ENCODE data around the gene KPRP.

The KPRP gene

GRCh38 chr1:152774875-152775274 is 17.1 kb downstream of the KPRP start, which contains the start of gene LCE1F:
LCE1F (plus strand) TSS chr1:152775140; CDS start chr1:152776372, 1,232 bp downstream.
- no peaks in the 10 kb centered on the region for H3K4me1 ChIP-seq (ENCODE audit: control insufficient read depth, insufficient read depth, low read length)
- no peak within 1 kb of the TSS for H3K4me3 ChIP-seq (ENCODE audit: low read depth, low read length)
- no peaks in the 10 kb centered on the region for H3K36me3 ChIP-seq (ENCODE audit: control insufficient read depth in 2 of 2, insufficient read depth in 1 of 2, low read length in 2 of 2)
- H3K27ac ChIP-seq (ENCODE audit: extremely low read depth, low read depth, low read length): no peak within 1 kb of the TSS
- TF ChIP-seq MYNN (tag by site-specific recombination; IDR thresholded peaks at IDR 0.05; ENCODE audit: borderline replicate concordance): no peak
- no peak for TF ChIP-seq ZNF146 (tag by site-specific recombination; IDR thresholded peaks at IDR 0.05)
- TF ChIP-seq, protein P1, sequence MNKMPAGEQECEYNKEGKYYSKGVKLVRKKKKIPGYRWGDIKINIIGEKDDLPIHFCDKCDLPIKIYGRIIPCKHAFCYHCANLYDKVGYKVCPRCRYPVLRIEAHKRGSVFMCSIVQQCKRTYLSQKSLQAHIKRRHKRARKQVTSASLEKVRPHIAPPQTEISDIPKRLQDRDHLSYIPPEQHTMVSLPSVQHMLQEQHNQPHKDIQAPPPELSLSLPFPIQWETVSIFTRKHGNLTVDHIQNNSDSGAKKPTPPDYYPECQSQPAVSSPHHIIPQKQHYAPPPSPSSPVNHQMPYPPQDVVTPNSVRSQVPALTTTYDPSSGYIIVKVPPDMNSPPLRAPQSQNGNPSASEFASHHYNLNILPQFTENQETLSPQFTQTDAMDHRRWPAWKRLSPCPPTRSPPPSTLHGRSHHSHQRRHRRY (tag by site-specific recombination; IDR thresholded peaks at IDR 0.05): no peak
- no peak for TF ChIP-seq GLI2 (tag by site-specific recombination; IDR thresholded peaks at IDR 0.05; ENCODE audit: borderline replicate concordance, low read depth)
- TF ChIP-seq ZNF138 (tag by site-specific recombination; IDR thresholded peaks at IDR 0.05; ENCODE audit: borderline replicate concordance): no peak
- no peak for TF ChIP-seq ZNF76 (tag by site-specific recombination; IDR thresholded peaks at IDR 0.05; ENCODE audit: borderline replicate concordance, low read depth)
- CTCF ChIA-PET: interaction anchor here (0.8 to 1.2 kb wide), 2 partner anchors 10 to 17 kb away, joined by 3 read pairs; partner anchors contain the start of gene KPRP
- POLR2A ChIA-PET: no interaction called here
- H3K9me3 ChIP-seq (ENCODE audit: control insufficient read depth, insufficient read depth, low read depth, low read length): no peaks in the 10 kb centered on the region

- no peak for TF ChIP-seq ZNF121 (tag by site-specific recombination; IDR thresholded peaks at IDR 0.05)
- TF ChIP-seq IKZF3 (tag by site-specific recombination; IDR thresholded peaks at IDR 0.05): no peak
- TF ChIP-seq ZNF354C (tag by site-specific recombination; IDR thresholded peaks at IDR 0.05; ENCODE audit: borderline replicate concordance, low read depth): no peak
- no peak for TF ChIP-seq ZNF10 (tag by site-specific recombination; IDR thresholded peaks at IDR 0.05)
- no peak for TF ChIP-seq ZNF670 (tag by site-specific recombination; IDR thresholded peaks at IDR 0.05; ENCODE audit: low read depth)
- TF ChIP-seq ZNF843 (tag by site-specific recombination; IDR thresholded peaks at IDR 0.05): no peak
- TF ChIP-seq, protein P2, sequence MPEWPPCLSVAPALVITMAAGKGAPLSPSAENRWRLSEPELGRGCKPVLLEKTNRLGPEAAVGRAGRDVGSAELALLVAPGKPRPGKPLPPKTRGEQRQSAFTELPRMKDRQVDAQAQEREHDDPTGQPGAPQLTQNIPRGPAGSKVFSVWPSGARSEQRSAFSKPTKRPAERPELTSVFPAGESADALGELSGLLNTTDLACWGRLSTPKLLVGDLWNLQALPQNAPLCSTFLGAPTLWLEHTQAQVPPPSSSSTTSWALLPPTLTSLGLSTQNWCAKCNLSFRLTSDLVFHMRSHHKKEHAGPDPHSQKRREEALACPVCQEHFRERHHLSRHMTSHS (tag by site-specific recombination; IDR thresholded peaks at IDR 0.05): no peak
- TF ChIP-seq, protein P3, sequence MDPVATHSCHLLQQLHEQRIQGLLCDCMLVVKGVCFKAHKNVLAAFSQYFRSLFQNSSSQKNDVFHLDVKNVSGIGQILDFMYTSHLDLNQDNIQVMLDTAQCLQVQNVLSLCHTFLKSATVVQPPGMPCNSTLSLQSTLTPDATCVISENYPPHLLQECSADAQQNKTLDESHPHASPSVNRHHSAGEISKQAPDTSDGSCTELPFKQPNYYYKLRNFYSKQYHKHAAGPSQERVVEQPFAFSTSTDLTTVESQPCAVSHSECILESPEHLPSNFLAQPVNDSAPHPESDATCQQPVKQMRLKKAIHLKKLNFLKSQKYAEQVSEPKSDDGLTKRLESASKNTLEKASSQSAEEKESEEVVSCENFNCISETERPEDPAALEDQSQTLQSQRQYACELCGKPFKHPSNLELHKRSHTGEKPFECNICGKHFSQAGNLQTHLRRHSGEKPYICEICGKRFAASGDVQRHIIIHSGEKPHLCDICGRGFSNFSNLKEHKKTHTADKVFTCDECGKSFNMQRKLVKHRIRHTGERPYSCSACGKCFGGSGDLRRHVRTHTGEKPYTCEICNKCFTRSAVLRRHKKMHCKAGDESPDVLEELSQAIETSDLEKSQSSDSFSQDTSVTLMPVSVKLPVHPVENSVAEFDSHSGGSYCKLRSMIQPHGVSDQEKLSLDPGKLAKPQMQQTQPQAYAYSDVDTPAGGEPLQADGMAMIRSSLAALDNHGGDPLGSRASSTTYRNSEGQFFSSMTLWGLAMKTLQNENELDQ (tag by site-specific recombination; IDR thresholded peaks at IDR 0.05; ENCODE audit: low read depth): no peak
- no peak for TF ChIP-seq ZNF223 (tag by site-specific recombination; IDR thresholded peaks at IDR 0.05)
- no peak for TF ChIP-seq ZNF791 (tag by site-specific recombination; IDR thresholded peaks at IDR 0.05)
- POLR2A ChIA-PET: no interaction called here
- Histone ChIP-seq H3K9me3 (ENCODE audit: control insufficient read depth, insufficient read depth, low read depth, low read length) (no peaks in the 10 kb centered on the region), H3K4me1 (ENCODE audit: control insufficient read depth, insufficient read depth, low read length) (no peaks in the 10 kb centered on the region), H3K36me3 (ENCODE audit: control insufficient read depth in 2 of 2, insufficient read depth in 1 of 2, low read length in 2 of 2) (no peaks in the 10 kb centered on the region), H3K27ac (ENCODE audit: extremely low read depth, low read depth, low read length) (no peak overlapping the region), H3K4me3 (ENCODE audit: low read depth, low read length) (no peak overlapping the region)
- CTCF ChIA-PET: interaction anchor here (1.8 to 2.5 kb wide), 2 partner anchors 9 to 123 kb away, joined by 7 to 21 read pairs; no protein-coding TSS in a partner anchor
These were observed 18.5 kb downstream of the KPRP start for GRCh38 chr1:152776361-152776760.

- Histone ChIP-seq H3K9me3 (ENCODE audit: control insufficient read depth, insufficient read depth, low read depth, low read length) (no peaks in the 10 kb centered on the region), H3K36me3 (ENCODE audit: control insufficient read depth in 2 of 2, insufficient read depth in 1 of 2, low read length in 2 of 2) (no peaks in the 10 kb centered on the region), H3K4me3 (ENCODE audit: low read depth, low read length) (no peak overlapping the region), H3K4me1 (ENCODE audit: control insufficient read depth, insufficient read depth, low read length) (no peaks in the 10 kb centered on the region), H3K27ac (ENCODE audit: extremely low read depth, low read depth, low read length) (no peak overlapping the region)
- CTCF ChIA-PET: interaction anchor here (0.5 to 2.5 kb wide), 8 partner anchors 9 to 837 kb away, joined by 3 to 21 read pairs (median 3); no protein-coding TSS in a partner anchor
- POLR2A ChIA-PET: no interaction called here
- TF ChIP-seq ZSCAN4 (tag by site-specific recombination; IDR thresholded peaks at IDR 0.05) (no peak), ZBTB26 (tag by site-specific recombination; optimal IDR thresholded peaks at IDR 0.05) (no peak), ZNF580 (tag by site-specific recombination; IDR thresholded peaks at IDR 0.05) (no peak), ZNF707 (tag by site-specific recombination; IDR thresholded peaks at IDR 0.05) (no peak), ZNF10 (tag by site-specific recombination; IDR thresholded peaks at IDR 0.05) (no peak), GFI1B (tag by site-specific recombination; IDR thresholded peaks at IDR 0.05) (no peak)
- TF ChIP-seq, protein P4, sequence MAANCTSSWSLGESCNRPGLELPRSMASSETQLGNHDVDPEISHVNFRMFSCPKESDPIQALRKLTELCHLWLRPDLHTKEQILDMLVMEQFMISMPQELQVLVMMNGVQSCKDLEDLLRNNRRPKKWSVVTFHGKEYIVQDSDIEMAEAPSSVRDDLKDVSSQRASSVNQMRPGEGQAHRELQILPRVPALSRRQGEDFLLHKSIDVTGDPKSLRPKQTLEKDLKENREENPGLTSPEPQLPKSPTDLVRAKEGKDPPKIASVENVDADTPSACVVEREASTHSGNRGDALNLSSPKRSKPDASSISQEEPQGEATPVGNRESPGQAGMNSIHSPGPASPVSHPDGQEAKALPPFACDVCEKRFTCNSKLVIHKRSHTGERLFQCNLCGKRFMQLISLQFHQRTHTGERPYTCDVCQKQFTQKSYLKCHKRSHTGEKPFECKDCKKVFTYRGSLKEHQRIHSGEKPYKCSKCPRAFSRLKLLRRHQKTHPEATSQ (tag by site-specific recombination; IDR thresholded peaks at IDR 0.05): no peak
These were observed 19.8 kb downstream of the KPRP start for GRCh38 chr1:152777510-152778137.
